GM23338 (cell line): Measurements from ENCODE around the gene GNA12. TPM values are rescaled to one million over a fixed set of nuclear protein-coding genes. Genes with fewer than 3 reads are reported as not detected.

Experiments used
- ATAC-seq: fragments of 200-7000 bp; cut with Tn5 transposase; 3 replicates; pipeline ENCODE4 v1.9.1; 2020
- DNase-seq: peaks from one replicate; pipeline ENCODE4 v3.0.0-alpha.2; 2015; ENCODE audit warnings: low spot score
- H2AFZ ChIP-seq: fragments of 200-600 bp; sonication (generic); 2 replicates; pipeline ENCODE4 v1.8.0; 2016; ENCODE audit warnings: antibody characterized with exemption, mild to moderate bottlenecking, moderate library complexity
- H3F3A ChIP-seq: fragments of 200-600 bp; sonication (generic); replicated peaks from 2 replicates; pipeline ENCODE4 v1.8.0; 2017; ENCODE audit warnings: antibody characterized with exemption, mixed run types, low read depth
- H3K27ac ChIP-seq: fragments of 200-600 bp; sonication (generic); 2 replicates; pipeline ENCODE4 v1.6.1; 2016; ENCODE audit warnings: low read depth
- H3K27me3 ChIP-seq: fragments of 200-600 bp; sonication (generic); 2 replicates; pipeline ENCODE4 v1.8.0; 2016; ENCODE audit warnings: mild to moderate bottlenecking, mixed run types, moderate library complexity; ENCODE audit not compliant: insufficient read depth
- H3K36me3 ChIP-seq: fragments of 200-600 bp; sonication (generic); 2 replicates; pipeline ENCODE4 v1.8.0; 2016; ENCODE audit warnings: mild to moderate bottlenecking; ENCODE audit not compliant: insufficient read depth
- H3K4me1 ChIP-seq: fragments of 200-600 bp; sonication (generic); 2 replicates; pipeline ENCODE4 v1.8.0; 2016; ENCODE audit warnings: mild to moderate bottlenecking, moderate library complexity; ENCODE audit not compliant: insufficient read depth
- H3K4me2 ChIP-seq: fragments of 200-600 bp; sonication (generic); 2 replicates; pipeline ENCODE4 v1.7.1; 2017; ENCODE audit warnings: mixed run types
- H3K4me3 ChIP-seq: fragments of 200-600 bp; sonication (generic); 2 replicates; pipeline ENCODE4 v1.6.1; 2016; ENCODE audit warnings: mixed run types
- H3K79me2 ChIP-seq: fragments of 200-600 bp; sonication (generic); replicated peaks from 2 replicates; pipeline ENCODE4 v1.8.0; 2017; ENCODE audit warnings: mild to moderate bottlenecking; ENCODE audit not compliant: insufficient read depth
- H3K9me2 ChIP-seq: fragments of 200-600 bp; sonication (generic); 2 replicates; pipeline ENCODE4 v1.8.0; 2017; ENCODE audit not compliant: insufficient read depth
- H4K20me1 ChIP-seq: fragments of 200-600 bp; sonication (generic); replicated peaks from 2 replicates; pipeline ENCODE4 v1.8.0; 2017; ENCODE audit warnings: mild to moderate bottlenecking; ENCODE audit not compliant: insufficient read depth
- H3K27ac Mint-ChIP-seq: 2 replicates; pipeline ENCODE4 v1.8.0; 2020; ENCODE audit warnings: inconsistent platforms, mild to moderate bottlenecking, moderate library complexity, mixed read lengths
- H3K27me3 Mint-ChIP-seq: 3 replicates; pipeline ENCODE4 v1.8.0; 2022; ENCODE audit warnings: low read depth, mild to moderate bottlenecking, moderate library complexity, mixed read lengths, inconsistent platforms; ENCODE audit not compliant: insufficient read depth, poor library complexity
- H3K36me3 Mint-ChIP-seq: 3 replicates; pipeline ENCODE4 v1.8.0; 2021; ENCODE audit warnings: low read depth, mild to moderate bottlenecking, inconsistent platforms, moderate library complexity, mixed read lengths
- H3K4me1 Mint-ChIP-seq: 3 replicates; pipeline ENCODE4 v1.8.0; 2020; ENCODE audit warnings: mild to moderate bottlenecking, inconsistent platforms, mixed read lengths
- H3K4me3 Mint-ChIP-seq: 3 replicates; pipeline ENCODE4 v1.8.0; 2021; ENCODE audit warnings: moderate library complexity, mild to moderate bottlenecking, inconsistent platforms, mixed read lengths
- H3K9me3 Mint-ChIP-seq: 3 replicates; pipeline ENCODE4 v1.8.0; 2020; ENCODE audit warnings: moderate library complexity, mild to moderate bottlenecking, inconsistent platforms, mixed read lengths
- EZH2 ChIP-seq: fragments of 200-600 bp; sonication (generic); IDR thresholded peaks from one replicate; pipeline ENCODE4 v1.8.0; 2017; ENCODE audit warnings: antibody characterized with exemption, mild to moderate bottlenecking, low read depth; ENCODE audit not compliant: unreplicated experiment
- POLR2AphosphoS5 ChIP-seq: IDR thresholded peaks from 2 replicates; pipeline ENCODE4 v1.6.1; 2016; ENCODE audit warnings: antibody characterized with exemption, low read depth
- STAT1 ChIP-seq: IDR thresholded peaks from one replicate; pipeline ENCODE4 v1.6.1; 2016; ENCODE audit warnings: antibody characterized with exemption; ENCODE audit not compliant: unreplicated experiment
- ZNF331 ChIP-seq: fragments of 250-450 bp; sonication (Bioruptor Pico); IDR thresholded peaks from 2 replicates; pipeline ENCODE4 v1.5.0; 2020; ENCODE audit warnings: low read depth, mild to moderate bottlenecking, moderate library complexity
- polyA plus RNA-seq: library from polyadenylated mRNA; unstranded; fragments of >200 nt; fragmentation: Nextera tagmentation; extraction: Ambion mirVana; gene quantifications from 2 replicates; pipeline ENCODE4 v1.2.1, GENCODE V29; 2016
- total RNA-seq: library from RNA; depleted of rRNA; stranded (reverse); fragments of >200 nt; shearing (Covaris generic); gene quantifications from 2 replicates; pipeline ENCODE4 v1.2.3, GENCODE V29; 2014
- TF ChIP-seq, protein P1 (sequence below): fragments of 250-450 bp; sonication (Bioruptor Pico); IDR thresholded peaks from 2 replicates; pipeline ENCODE4 v1.5.0; 2020; ENCODE audit warnings: mild to moderate bottlenecking, moderate library complexity
- TF ChIP-seq, protein P2 (sequence below): IDR thresholded peaks from 2 replicates; pipeline ENCODE4 v1.6.1; 2016; ENCODE audit warnings: antibody characterized with exemption

Gene GNA12
- total and polyA plus RNA-seq, 2 experiments from 2014 or later: 24.0 to 87.7 TPM

DNA sequence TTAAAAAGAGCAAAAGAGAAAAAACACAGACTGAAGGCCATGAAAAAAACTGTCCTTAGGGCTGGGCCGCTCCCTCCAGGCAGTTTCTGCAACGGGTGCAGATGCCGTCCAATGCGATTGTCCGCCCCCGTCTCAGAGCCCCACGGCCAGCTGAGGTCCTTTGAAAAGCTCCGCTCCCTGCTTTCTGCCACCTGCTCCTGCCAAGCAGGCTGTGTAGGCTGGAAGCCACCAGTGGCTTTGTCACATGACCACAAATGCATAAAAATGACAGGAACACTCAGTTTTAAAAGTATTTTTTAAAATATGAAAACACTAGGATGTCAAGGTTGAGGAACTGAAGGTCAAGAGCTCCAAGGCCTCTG is 84.4 kb downstream of the GNA12 start (continued):
- TF ChIP-seq, protein P1, sequence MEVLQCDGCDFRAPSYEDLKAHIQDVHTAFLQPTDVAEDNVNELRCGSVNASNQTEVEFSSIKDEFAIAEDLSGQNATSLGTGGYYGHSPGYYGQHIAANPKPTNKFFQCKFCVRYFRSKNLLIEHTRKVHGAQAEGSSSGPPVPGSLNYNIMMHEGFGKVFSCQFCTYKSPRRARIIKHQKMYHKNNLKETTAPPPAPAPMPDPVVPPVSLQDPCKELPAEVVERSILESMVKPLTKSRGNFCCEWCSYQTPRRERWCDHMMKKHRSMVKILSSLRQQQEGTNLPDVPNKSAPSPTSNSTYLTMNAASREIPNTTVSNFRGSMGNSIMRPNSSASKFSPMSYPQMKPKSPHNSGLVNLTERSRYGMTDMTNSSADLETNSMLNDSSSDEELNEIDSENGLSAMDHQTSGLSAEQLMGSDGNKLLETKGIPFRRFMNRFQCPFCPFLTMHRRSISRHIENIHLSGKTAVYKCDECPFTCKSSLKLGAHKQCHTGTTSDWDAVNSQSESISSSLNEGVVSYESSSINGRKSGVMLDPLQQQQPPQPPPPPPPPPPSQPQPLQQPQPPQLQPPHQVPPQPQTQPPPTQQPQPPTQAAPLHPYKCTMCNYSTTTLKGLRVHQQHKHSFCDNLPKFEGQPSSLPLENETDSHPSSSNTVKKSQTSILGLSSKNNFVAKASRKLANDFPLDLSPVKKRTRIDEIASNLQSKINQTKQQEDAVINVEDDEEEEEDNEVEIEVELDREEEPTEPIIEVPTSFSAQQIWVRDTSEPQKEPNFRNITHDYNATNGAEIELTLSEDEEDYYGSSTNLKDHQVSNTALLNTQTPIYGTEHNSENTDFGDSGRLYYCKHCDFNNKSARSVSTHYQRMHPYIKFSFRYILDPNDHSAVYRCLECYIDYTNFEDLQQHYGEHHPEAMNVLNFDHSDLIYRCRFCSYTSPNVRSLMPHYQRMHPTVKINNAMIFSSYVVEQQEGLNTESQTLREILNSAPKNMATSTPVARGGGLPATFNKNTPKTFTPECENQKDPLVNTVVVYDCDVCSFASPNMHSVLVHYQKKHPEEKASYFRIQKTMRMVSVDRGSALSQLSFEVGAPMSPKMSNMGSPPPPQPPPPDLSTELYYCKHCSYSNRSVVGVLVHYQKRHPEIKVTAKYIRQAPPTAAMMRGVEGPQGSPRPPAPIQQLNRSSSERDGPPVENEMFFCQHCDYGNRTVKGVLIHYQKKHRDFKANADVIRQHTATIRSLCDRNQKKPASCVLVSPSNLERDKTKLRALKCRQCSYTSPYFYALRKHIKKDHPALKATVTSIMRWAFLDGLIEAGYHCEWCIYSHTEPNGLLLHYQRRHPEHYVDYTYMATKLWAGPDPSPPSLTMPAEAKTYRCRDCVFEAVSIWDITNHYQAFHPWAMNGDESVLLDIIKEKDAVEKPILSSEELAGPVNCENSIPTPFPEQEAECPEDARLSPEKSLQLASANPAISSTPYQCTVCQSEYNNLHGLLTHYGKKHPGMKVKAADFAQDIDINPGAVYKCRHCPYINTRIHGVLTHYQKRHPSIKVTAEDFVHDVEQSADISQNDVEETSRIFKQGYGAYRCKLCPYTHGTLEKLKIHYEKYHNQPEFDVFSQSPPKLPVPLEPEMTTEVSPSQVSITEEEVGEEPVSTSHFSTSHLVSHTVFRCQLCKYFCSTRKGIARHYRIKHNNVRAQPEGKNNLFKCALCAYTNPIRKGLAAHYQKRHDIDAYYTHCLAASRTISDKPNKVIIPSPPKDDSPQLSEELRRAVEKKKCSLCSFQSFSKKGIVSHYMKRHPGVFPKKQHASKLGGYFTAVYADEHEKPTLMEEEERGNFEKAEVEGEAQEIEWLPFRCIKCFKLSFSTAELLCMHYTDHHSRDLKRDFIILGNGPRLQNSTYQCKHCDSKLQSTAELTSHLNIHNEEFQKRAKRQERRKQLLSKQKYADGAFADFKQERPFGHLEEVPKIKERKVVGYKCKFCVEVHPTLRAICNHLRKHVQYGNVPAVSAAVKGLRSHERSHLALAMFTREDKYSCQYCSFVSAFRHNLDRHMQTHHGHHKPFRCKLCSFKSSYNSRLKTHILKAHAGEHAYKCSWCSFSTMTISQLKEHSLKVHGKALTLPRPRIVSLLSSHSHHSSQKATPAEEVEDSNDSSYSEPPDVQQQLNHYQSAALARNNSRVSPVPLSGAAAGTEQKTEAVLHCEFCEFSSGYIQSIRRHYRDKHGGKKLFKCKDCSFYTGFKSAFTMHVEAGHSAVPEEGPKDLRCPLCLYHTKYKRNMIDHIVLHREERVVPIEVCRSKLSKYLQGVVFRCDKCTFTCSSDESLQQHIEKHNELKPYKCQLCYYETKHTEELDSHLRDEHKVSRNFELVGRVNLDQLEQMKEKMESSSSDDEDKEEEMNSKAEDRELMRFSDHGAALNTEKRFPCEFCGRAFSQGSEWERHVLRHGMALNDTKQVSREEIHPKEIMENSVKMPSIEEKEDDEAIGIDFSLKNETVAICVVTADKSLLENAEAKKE (CRISPR knock-in tag): no peak
- TF ChIP-seq, protein P2, sequence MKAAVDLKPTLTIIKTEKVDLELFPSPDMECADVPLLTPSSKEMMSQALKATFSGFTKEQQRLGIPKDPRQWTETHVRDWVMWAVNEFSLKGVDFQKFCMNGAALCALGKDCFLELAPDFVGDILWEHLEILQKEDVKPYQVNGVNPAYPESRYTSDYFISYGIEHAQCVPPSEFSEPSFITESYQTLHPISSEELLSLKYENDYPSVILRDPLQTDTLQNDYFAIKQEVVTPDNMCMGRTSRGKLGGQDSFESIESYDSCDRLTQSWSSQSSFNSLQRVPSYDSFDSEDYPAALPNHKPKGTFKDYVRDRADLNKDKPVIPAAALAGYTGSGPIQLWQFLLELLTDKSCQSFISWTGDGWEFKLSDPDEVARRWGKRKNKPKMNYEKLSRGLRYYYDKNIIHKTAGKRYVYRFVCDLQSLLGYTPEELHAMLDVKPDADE: no peak
- TF ChIP-seq STAT1 (no peak), ZNF331 (CRISPR knock-in tag) (no peak)

DNA sequence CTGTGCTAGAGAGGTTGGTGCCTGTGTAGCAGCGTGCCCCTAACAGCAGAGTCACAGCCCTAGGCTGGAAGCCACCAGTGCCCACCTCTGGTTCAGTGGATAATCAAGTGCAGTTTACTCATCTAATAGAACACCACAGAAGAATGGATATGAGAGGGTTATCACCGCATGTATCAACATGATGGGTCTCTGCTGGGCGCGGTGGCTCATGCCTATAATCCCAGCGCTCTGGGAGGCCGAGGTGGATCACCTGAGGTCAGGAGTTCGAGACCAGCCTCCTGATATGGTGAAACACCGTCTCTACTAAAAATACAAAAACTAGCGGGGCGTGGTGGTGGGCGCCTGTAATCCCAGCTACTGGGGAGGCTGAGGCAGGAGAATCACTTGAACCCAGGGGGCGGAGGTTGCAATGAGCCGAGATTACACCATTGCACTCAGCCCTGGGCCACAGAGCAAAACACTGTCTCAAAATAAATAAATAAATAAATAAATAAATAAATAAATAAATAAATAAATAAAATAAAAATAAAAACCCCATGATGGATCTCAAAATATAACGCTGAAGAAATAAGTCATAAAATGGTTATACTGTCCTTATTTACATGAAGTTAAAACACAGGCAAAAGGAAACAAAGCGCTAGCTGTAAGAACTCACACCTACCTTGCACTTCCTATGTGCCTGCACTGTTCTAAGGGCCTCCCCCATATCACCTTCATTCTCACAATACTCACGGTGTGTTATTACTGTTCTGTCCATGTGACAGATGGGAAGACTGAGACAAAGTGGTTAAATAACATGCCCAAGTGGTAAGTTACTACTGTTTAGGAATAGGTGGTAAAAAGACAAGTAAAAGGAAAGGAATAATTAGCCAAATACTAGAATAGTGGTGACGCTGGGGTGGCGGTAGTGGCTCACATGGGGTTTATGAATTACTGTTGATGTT is 85.2 kb downstream of the GNA12 start:
- peak overlapping the region; percentile 39; the same call in 1 of the 2 replicates for H3K27ac ChIP-seq
- DNase-seq (no peak), ATAC-seq (no peak)
- H3K79me2 ChIP-seq: peaks cover 78% of the 10 kb centered on the region
- Mint-ChIP-seq H3K4me3 (no peak overlapping the region), H3K27ac (peak overlapping the region; percentile 89; the same call in 1 of the 2 replicates), H3K4me1 (peaks cover 44% of the 10 kb centered on the region), H3K9me3 (no peaks in the 10 kb centered on the region), H3K36me3 (peaks cover 40% of the 10 kb centered on the region), H3K27me3 (peaks cover 12% of the 10 kb centered on the region)
- no peaks in the 10 kb centered on the region for H3F3A ChIP-seq
- H3K27me3 ChIP-seq: no peaks in the 10 kb centered on the region
- peaks cover 14% of the 10 kb centered on the region; the same call in 1 of the 2 replicates for H4K20me1 ChIP-seq
- no peak overlapping the region for H3K4me2 ChIP-seq
- H3K36me3 ChIP-seq: no peaks in the 10 kb centered on the region; the same call in 1 of the 2 replicates
- no peak for TF ChIP-seq EZH2
- TF ChIP-seq, protein P2: no peak
- no peak for TF ChIP-seq POLR2AphosphoS5
- H3K4me1 ChIP-seq: peaks cover 14% of the 10 kb centered on the region
- no peaks in the 10 kb centered on the region for H3K9me2 ChIP-seq
- no peak overlapping the region for H2AFZ ChIP-seq
- H3K4me3 ChIP-seq: no peak overlapping the region
